Spleen (tissue), 7 donors: ENCODE results near the gene SMCO4.

Experiments
- CTCF ChIP-seq, 11 experiments: fragments of 200-600 bp in 7 of 11; fragments of 450-650 bp in 4 of 11; sonication (generic) in 4 of 11; IDR thresholded peaks in 8 of 11; conservative IDR thresholded peaks in 3 of 11; 1 replicate in 7 of 11; 2 replicates in 4 of 11; pipeline versions ENCODE4 v1.4.0 to v1.8.0; 2016 to 2021; ENCODE audit warnings: antibody characterized with exemption in 11 of 11, inconsistent platforms in 4 of 11, mild to moderate bottlenecking in 1 of 11
- POLR2A ChIP-seq, 3 donors: fragments of 450-650 bp; IDR thresholded peaks; one replicate each; pipeline ENCODE4 v1.5.1; 2017; ENCODE audit warnings: antibody characterized with exemption in 3 of 3, mild to moderate bottlenecking in 1 of 3
- POLR2AphosphoS5 ChIP-seq, 3 donors: sonication (generic); formaldehyde crosslinking; IDR thresholded peaks; one replicate each; pipeline ENCODE4 v1.5.1; 2017; ENCODE audit warnings: antibody characterized with exemption in 3 of 3
- donor health status: DM: no; HTN: no; CAD: no; lungs with moderate emphysema.
- donor health status: DM: no; HTN: no; CAD: no.
- donor health status: DM: no; HTN: no; CAD: no.

GRCh38 chr11:93552874-93553273, 9.7 kb upstream of the SMCO4 start:
- TF ChIP-seq CTCF (IDR thresholded peaks at IDR 0.05 in 8 of 11, conservative IDR thresholded peaks at IDR 0.05 in 3 of 11), result no peak
- TF ChIP-seq POLR2A (IDR thresholded peaks at IDR 0.05), result no peak
- no peak for TF ChIP-seq POLR2AphosphoS5 (IDR thresholded peaks at IDR 0.05)
